SHP77 treated with DMSO at 0.1 percent for 48 hours (cell line): Measurements from ENCODE around the gene SEZ6L.

Source experiments
- DNase-seq: peaks from one replicate; lab custom pipeline; 2025; lab: John Stamatoyannopoulos, UW

Gene SEZ6L

GRCh38 chr22:26334232-26334631, 165.0 kb downstream of the SEZ6L start:
- DNase-seq: no peak

GRCh38 chr22:26336773-26337172, 167.5 kb downstream of the SEZ6L start:
- DNase-seq: no peak

GRCh38 chr22:26339755-26340154, 170.5 kb downstream of the SEZ6L start:
- DNase-seq: no peak

- no peak for DNase-seq
Observed at GRCh38 chr22:26342745-26343410, 173.6 kb downstream of the SEZ6L start.

- no peak for DNase-seq
Observed at GRCh38 chr22:26345496-26345895, 176.2 kb downstream of the SEZ6L start.

- no peak for DNase-seq
Observed at GRCh38 chr22:26348810-26349526, 179.7 kb downstream of the SEZ6L start.

GRCh38 chr22:26354707-26355106, 185.4 kb downstream of the SEZ6L start:
- no peak for DNase-seq

- DNase-seq: no peak
Observed at GRCh38 chr22:26357281-26357680, 188.0 kb downstream of the SEZ6L start.

GRCh38 chr22:26357813-26358212, 188.6 kb downstream of the SEZ6L start:
- DNase-seq: no peak

- DNase-seq: no peak
Observed at GRCh38 chr22:26359156-26359555, 189.9 kb downstream of the SEZ6L start.

- peak; percentile 58 for DNase-seq
Observed at GRCh38 chr22:26360169-26360885, 191.1 kb downstream of the SEZ6L start.

- no peak for DNase-seq
Observed at GRCh38 chr22:26362471-26362870, 193.2 kb downstream of the SEZ6L start.

GRCh38 chr22:26364066-26365015, 195.1 kb downstream of the SEZ6L start:
- peak; percentile 78 for DNase-seq

- DNase-seq: peak; percentile 36
Observed at GRCh38 chr22:26367402-26368245, 198.4 kb downstream of the SEZ6L start.

GRCh38 chr22:26372890-26373289, 203.6 kb downstream of the SEZ6L start:
- no peak for DNase-seq

- DNase-seq: no peak
Observed at GRCh38 chr22:26374391-26375026, 205.2 kb downstream of the SEZ6L start.

GRCh38 chr22:26377170-26377830, 208.0 kb downstream of the SEZ6L start:
- DNase-seq: no peak

GRCh38 chr22:26380072-26380830, 211.0 kb downstream of the SEZ6L start:
- no peak for DNase-seq

- no peak for DNase-seq
Observed at GRCh38 chr22:26382782-26383181, 213.5 kb downstream of the SEZ6L start.
